Measurements from ENCODE around the gene PRR27. TPM values are rescaled to one million over a fixed set of nuclear protein-coding genes. Genes with fewer than 3 reads are reported as not detected.

PRR27 gene
- total RNA-seq, 1 experiment from 2014 or later: not detected

DNA sequence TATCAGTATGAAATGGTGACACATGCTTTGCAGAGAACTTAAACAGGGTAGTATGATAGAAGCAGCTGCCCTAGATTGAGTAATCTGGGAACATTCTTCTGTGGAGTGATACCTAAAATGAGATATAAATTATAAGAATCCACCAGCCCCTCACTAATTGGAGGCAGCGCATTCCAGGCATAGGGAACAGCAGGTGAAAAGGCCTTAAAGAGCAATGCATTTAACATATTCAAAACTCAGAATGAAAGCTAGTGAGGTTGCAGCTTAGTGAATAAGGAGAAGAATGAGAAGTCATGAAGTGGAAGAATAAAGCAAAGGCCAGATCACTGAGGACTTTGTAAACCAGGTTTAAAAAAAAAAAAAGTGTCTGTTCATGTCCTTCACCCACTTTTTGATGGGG is 36.5 kb downstream of the PRR27 start:
- Mint-ChIP-seq H3K4me3 (ENCODE audit: unreplicated experiment) (no peak overlapping the region), H3K27ac (ENCODE audit: unreplicated experiment) (no peak overlapping the region), H3K36me3 (ENCODE audit: insufficient read depth, unreplicated experiment) (no peaks in the 10 kb centered on the region), H3K9me3 (ENCODE audit: unreplicated experiment) (peaks cover 17% of the 10 kb centered on the region), H3K27me3 (ENCODE audit: insufficient read depth, unreplicated experiment) (no peaks in the 10 kb centered on the region), H3K4me1 (ENCODE audit: low read depth, unreplicated experiment) (peaks cover 4% of the 10 kb centered on the region)
- no peak for DNase-seq
- no peaks in the 10 kb centered on the region for H3K27me3 ChIP-seq (replicated peaks; ENCODE audit: control insufficient read depth, insufficient read depth, low read length)
- intact Hi-C loops (cut with micrococcal nuclease; ENCODE audit: unreplicated experiment): no loop called here
- BruUV-seq (replicated peaks): no TSS peak
- H3K4me1 ChIP-seq: no peaks in the 10 kb centered on the region; the same call in 1 of the 2 replicates
- TF ChIP-seq CTCF (IDR thresholded peaks at IDR 0.05; ENCODE audit: insufficient read depth in 1 of 2, low read depth in 1 of 2, low read length in 1 of 2, severe bottlenecking in 1 of 2, unreplicated experiment in 1 of 2): no peak
- no peak overlapping the region for H3K4me3 ChIP-seq (ENCODE audit: low read depth, low read length)
- CTCF ChIA-PET: no interaction called here
- H3K9me3 ChIP-seq: no peaks in the 10 kb centered on the region; the same call in 1 of the 2 replicates
- POLR2A ChIA-PET: no interaction called here
- H3K36me3 ChIP-seq (ENCODE audit: control insufficient read depth, insufficient read depth, low read length): no peaks in the 10 kb centered on the region

DNA sequence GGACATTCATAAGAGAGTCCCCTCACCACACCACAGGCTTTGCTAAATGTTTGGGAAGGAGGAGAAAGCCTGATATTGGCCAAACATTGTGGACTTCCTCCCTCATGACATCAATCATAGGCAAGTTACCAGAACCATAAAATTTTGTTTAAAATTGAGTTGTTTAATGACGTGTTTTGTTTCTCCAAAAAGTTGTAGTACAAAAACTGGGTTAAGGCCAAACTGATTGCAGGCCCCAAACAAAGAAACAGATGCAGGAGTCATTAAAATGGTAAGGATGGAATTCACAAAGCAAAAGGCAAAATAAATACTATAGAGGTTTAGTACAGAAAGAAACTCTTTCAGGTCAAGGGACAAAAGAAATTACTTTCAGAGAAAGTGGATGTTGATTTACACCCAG is 37.6 kb downstream of the PRR27 start:
- Mint-ChIP-seq H3K4me1 (ENCODE audit: low read depth, unreplicated experiment) (no peaks in the 10 kb centered on the region), H3K9me3 (ENCODE audit: unreplicated experiment) (peaks cover 17% of the 10 kb centered on the region), H3K27ac (ENCODE audit: unreplicated experiment) (no peak overlapping the region), H3K4me3 (ENCODE audit: unreplicated experiment) (no peak overlapping the region), H3K27me3 (ENCODE audit: insufficient read depth, unreplicated experiment) (no peaks in the 10 kb centered on the region), H3K36me3 (ENCODE audit: insufficient read depth, unreplicated experiment) (no peaks in the 10 kb centered on the region)
- intact Hi-C loops (cut with micrococcal nuclease; ENCODE audit: unreplicated experiment): no loop called here
- DNase-seq: no peak
- CTCF ChIA-PET: no interaction called here
- no peak for TF ChIP-seq CTCF (IDR thresholded peaks at IDR 0.05; ENCODE audit: insufficient read depth in 1 of 2, low read depth in 1 of 2, low read length in 1 of 2, severe bottlenecking in 1 of 2, unreplicated experiment in 1 of 2)
- no peaks in the 10 kb centered on the region for H3K36me3 ChIP-seq (ENCODE audit: control insufficient read depth, insufficient read depth, low read length)
- POLR2A ChIA-PET: no interaction called here
- no TSS peak for BruUV-seq (replicated peaks)
- H3K27me3 ChIP-seq (replicated peaks; ENCODE audit: control insufficient read depth, insufficient read depth, low read length): no peaks in the 10 kb centered on the region
- H3K9me3 ChIP-seq: no peaks in the 10 kb centered on the region; the same call in 1 of the 2 replicates
- H3K4me3 ChIP-seq (ENCODE audit: low read depth, low read length): no peak overlapping the region
- peaks cover 4% of the 10 kb centered on the region for H3K4me1 ChIP-seq

DNA sequence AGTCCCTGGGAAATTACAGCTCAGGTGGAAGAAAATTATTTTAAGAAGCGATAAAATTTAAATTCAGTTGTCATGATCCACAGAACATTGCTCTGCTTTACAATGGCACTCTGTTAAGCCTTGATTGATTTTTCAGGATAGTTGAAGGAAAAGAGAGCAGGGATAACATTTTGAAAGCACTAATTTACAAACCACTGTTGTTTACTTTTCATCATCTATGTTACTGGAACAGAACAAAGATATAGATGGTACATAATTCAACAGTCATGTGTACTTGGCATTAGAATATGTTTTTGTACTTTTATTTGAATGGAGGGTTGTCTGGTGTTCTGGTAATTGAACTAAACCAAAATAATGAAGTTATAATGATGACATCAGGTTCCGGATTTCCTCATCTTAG is 38.9 kb downstream of the PRR27 start:
- H3K4me3 ChIP-seq (ENCODE audit: low read depth, low read length): no peak overlapping the region
- H3K36me3 ChIP-seq (ENCODE audit: control insufficient read depth, insufficient read depth, low read length): no peaks in the 10 kb centered on the region
- H3K9me3 ChIP-seq: no peaks in the 10 kb centered on the region; the same call in 1 of the 2 replicates
- H3K36me3 Mint-ChIP-seq (ENCODE audit: insufficient read depth, unreplicated experiment): no peaks in the 10 kb centered on the region
- no TSS peak for BruUV-seq (replicated peaks)
- no peak overlapping the region for H3K4me3 Mint-ChIP-seq (ENCODE audit: unreplicated experiment)
- no peaks in the 10 kb centered on the region for H3K27me3 Mint-ChIP-seq (ENCODE audit: insufficient read depth, unreplicated experiment)
- intact Hi-C loops (cut with micrococcal nuclease; ENCODE audit: unreplicated experiment): no loop called here
- POLR2A ChIA-PET: no interaction called here
- peaks cover 5% of the 10 kb centered on the region for H3K4me1 Mint-ChIP-seq (ENCODE audit: low read depth, unreplicated experiment)
- CTCF ChIA-PET: no interaction called here
- H3K27me3 ChIP-seq (replicated peaks; ENCODE audit: control insufficient read depth, insufficient read depth, low read length): no peaks in the 10 kb centered on the region
- H3K4me1 ChIP-seq: peaks cover 16% of the 10 kb centered on the region
- H3K27ac Mint-ChIP-seq (ENCODE audit: unreplicated experiment): no peak overlapping the region
- no peak for DNase-seq
- no peak for TF ChIP-seq CTCF (IDR thresholded peaks at IDR 0.05; ENCODE audit: insufficient read depth in 1 of 2, low read depth in 1 of 2, low read length in 1 of 2, severe bottlenecking in 1 of 2, unreplicated experiment in 1 of 2)
- H3K9me3 Mint-ChIP-seq (ENCODE audit: unreplicated experiment): peaks cover 17% of the 10 kb centered on the region

Data from Caco-2 (cell line).